ENCODE data around the gene KIAA1614. TPM values are rescaled to one million over a fixed set of nuclear protein-coding genes. Genes with fewer than 3 reads are reported as not detected.

Gene KIAA1614
- total and polyA plus RNA-seq, 10 of the 15 experiments (the other 5 are each of a cell fraction or from before 2014, with no cell fraction given) = 0.03 to 1.0 (median 0.26) TPM; not detected in 1

GRCh38 chr1:180930687-180931086, 18.0 kb downstream of the KIAA1614 start:
- in situ Hi-C loops (cut with MboI) = no loop called here
- DNase-seq (ENCODE audit: low read depth, low spot score) (no peak), ATAC-seq (no peak), FAIRE-seq (no peak)
- no peak overlapping the region for H2AFZ ChIP-seq (ENCODE audit: control insufficient read depth, low read depth, low read length)
- SMC1A ChIA-PET (ENCODE audit: uncharacterized antibody, unreplicated experiment) = interaction anchor here (0.7 to 2.2 kb wide), 6 partner anchors 8 to 235 kb away, joined by 3 to 6 read pairs (median 3); no protein-coding TSS in a partner anchor
- CTCF ChIA-PET = interaction anchor here (0.6 to 1.7 kb wide), 5 partner anchors 10 to 123 kb away, joined by 3 to 6 read pairs (median 3); no protein-coding TSS in a partner anchor
- H3K4me2 ChIP-seq (ENCODE audit: control insufficient read depth, insufficient read depth) = no peak overlapping the region
- RAD21 ChIA-PET (ENCODE audit: unreplicated experiment) = interaction anchor here (1.2 to 1.9 kb wide), 3 partner anchors 8 to 49 kb away, joined by 3 to 5 read pairs (median 4); no protein-coding TSS in a partner anchor
- H3K9me3 ChIP-seq (replicated peaks; ENCODE audit: control insufficient read depth, insufficient read depth, low read length) = no peaks in the 10 kb centered on the region
- H3K36me3 ChIP-seq (ENCODE audit: control insufficient read depth in 2 of 2, insufficient read depth in 2 of 2, low read length in 1 of 2) = no peaks in the 10 kb centered on the region
- H3K9ac ChIP-seq (ENCODE audit: control insufficient read depth, insufficient read depth, low read length) = no peak overlapping the region
- H3K4me1 ChIP-seq (ENCODE audit: control insufficient read depth, insufficient read depth, low read length) = peaks cover 15% of the 10 kb centered on the region
- TF ChIP-seq MEF2A (IDR thresholded peaks at IDR 0.05; ENCODE audit: insufficient read depth, low read depth, low read length) (no peak), BACH1 (IDR thresholded peaks at IDR 0.05; ENCODE audit: borderline replicate concordance) (no peak), ZNF274 (IDR thresholded peaks at IDR 0.05; ENCODE audit: insufficient read depth, insufficient read length) (no peak), NFXL1 (IDR thresholded peaks at IDR 0.05; ENCODE audit: borderline replicate concordance) (no peak), DPF2 (IDR thresholded peaks at IDR 0.05) (no peak), SMARCA5 (IDR thresholded peaks at IDR 0.05) (no peak), MAX (IDR thresholded peaks at IDR 0.05; ENCODE audit: low read depth, low read length) (no peak), NFYB (IDR thresholded peaks at IDR 0.05; ENCODE audit: insufficient read depth, low read depth, low read length) (no peak), PML (IDR thresholded peaks at IDR 0.05; ENCODE audit: low read length) (no peak), BHLHE40 (IDR thresholded peaks at IDR 0.05; ENCODE audit: borderline replicate concordance in 1 of 2, low read depth in 2 of 2, low read length in 1 of 2) (no peak), JUNB (IDR thresholded peaks at IDR 0.05) (no peak), ZNF217 (IDR thresholded peaks at IDR 0.05) (no peak), IKZF2 (IDR thresholded peaks at IDR 0.05) (no peak), BCL11A (IDR thresholded peaks at IDR 0.05; ENCODE audit: low read depth, low read length) (no peak), RCOR1 (conservative IDR thresholded peaks at IDR 0.05; ENCODE audit: low read depth, low read length) (no peak), CBX5 (IDR thresholded peaks at IDR 0.05; ENCODE audit: low read depth) (no peak), POU2F2 (IDR thresholded peaks at IDR 0.05; ENCODE audit: borderline replicate concordance, low read depth, low read length) (no peak)
- WGBS (ENCODE audit: insufficient coverage, insufficient replicate concordance, low lambda C conversion rate, missing lambda C conversion rate) = 68% methylated on average over 5 of the region's 5 CpGs
- no peak overlapping the region for H3K4me3 ChIP-seq
- no peaks in the 10 kb centered on the region for H3K27me3 ChIP-seq (replicated peaks in 1 of 2; ENCODE audit: control insufficient read depth in 2 of 2, insufficient read depth in 2 of 2, low read length in 1 of 2)
- no peaks in the 10 kb centered on the region for H4K20me1 ChIP-seq (ENCODE audit: control insufficient read depth, insufficient read depth)
- no TSS peak for BruUV-seq (replicated peaks)
- intact Hi-C loops (cut with micrococcal nuclease; ENCODE audit: unreplicated experiment) = no loop called here
- POLR2A ChIA-PET = no interaction called here
- H3K79me2 ChIP-seq (ENCODE audit: control insufficient read depth, insufficient read depth, low read length) = no peaks in the 10 kb centered on the region
- no peak overlapping the region for H3K27ac ChIP-seq (ENCODE audit: control insufficient read depth, insufficient read depth)

Data from GM12878 (cell line).